BE2C (cell line): ENCODE measurements around the gene CHRNA5.

Experiments used
- DNase-seq: peaks from one replicate; pipeline ENCODE4 v3.0.0-alpha.2; 2020
- H3K27me3 ChIP-seq: fragments of 250-450 bp; sonication (Bioruptor Pico); 2 replicates; pipeline ENCODE4 v1.5.1; 2020; ENCODE audit warnings: mild to moderate bottlenecking
- H3K36me3 ChIP-seq: fragments of 250-450 bp; sonication (Bioruptor Pico); 2 replicates; pipeline ENCODE4 v1.5.1; 2020; ENCODE audit warnings: mild to moderate bottlenecking
- H3K4me1 ChIP-seq: fragments of 250-450 bp; sonication (Bioruptor Pico); 2 replicates; pipeline ENCODE4 v1.5.1; 2020
- H3K4me3 ChIP-seq: 2 replicates; pipeline ENCODE4 v1.5.1; 2011; ENCODE audit warnings: low read depth, low read length
- H3K9me3 ChIP-seq: fragments of 250-450 bp; sonication (Bioruptor Pico); 2 replicates; pipeline ENCODE4 v1.5.1; 2020
- CTCF ChIP-seq: IDR thresholded peaks from 2 replicates; pipeline ENCODE4 v1.5.1; 2012; ENCODE audit warnings: mild to moderate bottlenecking, low read depth, low read length

Gene CHRNA5

GRCh38 chr15:78573416-78573815, 8.1 kb downstream of the CHRNA5 start:
- H3K4me3 ChIP-seq: no peak overlapping the region
- no peaks in the 10 kb centered on the region for H3K27me3 ChIP-seq
- no peaks in the 10 kb centered on the region for H3K9me3 ChIP-seq
- peaks cover 5% of the 10 kb centered on the region for H3K4me1 ChIP-seq
- DNase-seq: no peak
- TF ChIP-seq CTCF: no peak
- H3K36me3 ChIP-seq: no peaks in the 10 kb centered on the region

- Histone ChIP-seq H3K4me1 (no peaks in the 10 kb centered on the region; the same call in 1 of the 2 replicates), H3K9me3 (no peaks in the 10 kb centered on the region), H3K4me3 (no peak overlapping the region), H3K36me3 (no peaks in the 10 kb centered on the region), H3K27me3 (no peaks in the 10 kb centered on the region)
- TF ChIP-seq CTCF: no peak
- DNase-seq: no peak
Observed at GRCh38 chr15:78574944-78575343, 9.6 kb downstream of the CHRNA5 start.

DNA sequence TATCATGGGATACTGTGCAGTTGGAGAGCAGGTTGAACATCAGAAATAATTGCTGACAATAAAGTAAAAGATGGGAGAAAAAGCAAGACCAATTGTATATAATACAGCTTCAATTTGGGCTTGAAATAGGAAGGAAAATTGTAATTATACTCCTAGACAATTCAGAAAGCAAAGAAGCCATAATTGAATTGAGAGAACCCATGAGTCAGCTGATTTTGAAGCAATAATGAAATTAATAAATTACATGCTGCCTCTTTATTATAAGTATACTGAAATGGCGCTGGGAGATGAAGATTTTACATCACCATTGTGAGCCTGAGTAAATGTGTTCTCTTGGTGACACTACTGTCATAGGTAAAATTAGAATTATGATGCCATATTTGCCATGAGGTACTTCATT, 32.3 kb downstream of the CHRNA5 start:
- no peaks in the 10 kb centered on the region for H3K9me3 ChIP-seq
- no peak for DNase-seq
- H3K4me1 ChIP-seq: 0 out of 2 replicates have a peak, but pooled peaks cover 4% of the 10 kb centered on the region
- no peak overlapping the region for H3K4me3 ChIP-seq
- peaks cover 98% of the 10 kb centered on the region for H3K36me3 ChIP-seq
- no peaks in the 10 kb centered on the region for H3K27me3 ChIP-seq
- TF ChIP-seq CTCF: no peak

- no peak for DNase-seq
- TF ChIP-seq CTCF: no peak
- Histone ChIP-seq H3K36me3 (peaks cover 98% of the 10 kb centered on the region), H3K27me3 (no peaks in the 10 kb centered on the region), H3K4me3 (no peak overlapping the region), H3K9me3 (no peaks in the 10 kb centered on the region), H3K4me1 (0 out of 2 replicates have a peak, but pooled peaks cover 4% of the 10 kb centered on the region)
Observed at GRCh38 chr15:78598348-78598747, 33.0 kb downstream of the CHRNA5 start.

GRCh38 chr15:78599189-78599588, 33.9 kb downstream of the CHRNA5 start:
- Histone ChIP-seq H3K27me3 (no peaks in the 10 kb centered on the region), H3K4me1 (0 out of 2 replicates have a peak, but pooled peaks cover 4% of the 10 kb centered on the region)

GRCh38 chr15:78603467-78603866, 38.1 kb downstream of the CHRNA5 start:
- Histone ChIP-seq H3K9me3 (no peaks in the 10 kb centered on the region), H3K4me3 (no peak overlapping the region), H3K36me3 (peaks cover 96% of the 10 kb centered on the region), H3K27me3 (no peaks in the 10 kb centered on the region), H3K4me1 (no peaks in the 10 kb centered on the region)
- no peak for DNase-seq
- no peak for TF ChIP-seq CTCF

More at GRCh38 chr15:78599189-78599588, 33.9 kb downstream of the CHRNA5 start:
- H3K4me3 ChIP-seq: no peak overlapping the region
- TF ChIP-seq CTCF: no peak
- DNase-seq: no peak
- H3K9me3 ChIP-seq: no peaks in the 10 kb centered on the region
- peaks cover 98% of the 10 kb centered on the region for H3K36me3 ChIP-seq
